GM19025 (cell line): ENCODE results near the gene GCK.

Experiments
- ATAC-seq: cut with Tn5 transposase; IDR thresholded peaks from one replicate; pipeline ENCODE4 v1.9.1; 2021; ENCODE audit warnings: mild to moderate bottlenecking, low read depth, moderate library complexity; ENCODE audit not compliant: unreplicated experiment

Gene GCK

DNA sequence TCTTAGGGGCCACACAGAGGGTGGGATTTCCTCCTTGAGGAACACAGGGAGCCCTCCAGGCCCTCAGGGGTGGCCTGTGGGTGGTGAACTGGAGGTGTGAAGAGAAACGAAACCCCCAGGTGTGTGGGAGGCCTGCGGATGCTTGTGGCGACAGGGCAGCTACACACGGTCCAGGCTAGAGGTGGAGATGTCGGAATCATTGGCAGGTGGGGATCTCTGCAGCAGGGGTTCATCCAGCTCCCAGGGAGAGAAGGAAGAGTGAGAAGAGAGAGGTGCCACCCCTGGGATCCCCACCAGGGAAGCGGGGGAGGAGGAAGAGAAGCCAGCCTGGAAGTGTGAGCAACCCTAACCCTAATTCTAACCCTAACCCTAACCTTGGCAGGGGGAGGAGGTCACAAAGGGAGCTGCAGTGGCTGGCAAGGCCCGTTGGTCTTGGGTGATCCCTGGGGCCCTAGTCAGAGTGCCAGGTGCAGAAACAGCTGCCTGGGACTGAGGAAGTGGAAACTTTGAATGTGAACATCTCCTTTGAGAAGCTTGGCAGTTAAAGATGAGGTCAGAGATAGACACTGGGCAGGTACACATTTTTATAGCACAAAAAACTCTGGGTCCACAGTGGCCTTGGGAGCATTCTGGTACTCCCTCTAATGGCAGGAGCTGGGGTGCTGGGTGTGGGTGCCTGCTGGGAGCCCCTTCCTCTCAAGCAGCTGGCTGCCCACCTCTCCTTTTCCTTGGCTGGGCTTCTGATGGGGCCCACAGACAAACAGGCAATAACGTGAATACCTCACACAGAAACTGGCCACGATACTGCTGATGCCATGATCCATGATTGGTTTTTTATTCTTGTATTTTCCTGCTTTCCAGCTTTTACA lies 91.9 kb downstream of the GCK start:
- ATAC-seq = no peak

DNA sequence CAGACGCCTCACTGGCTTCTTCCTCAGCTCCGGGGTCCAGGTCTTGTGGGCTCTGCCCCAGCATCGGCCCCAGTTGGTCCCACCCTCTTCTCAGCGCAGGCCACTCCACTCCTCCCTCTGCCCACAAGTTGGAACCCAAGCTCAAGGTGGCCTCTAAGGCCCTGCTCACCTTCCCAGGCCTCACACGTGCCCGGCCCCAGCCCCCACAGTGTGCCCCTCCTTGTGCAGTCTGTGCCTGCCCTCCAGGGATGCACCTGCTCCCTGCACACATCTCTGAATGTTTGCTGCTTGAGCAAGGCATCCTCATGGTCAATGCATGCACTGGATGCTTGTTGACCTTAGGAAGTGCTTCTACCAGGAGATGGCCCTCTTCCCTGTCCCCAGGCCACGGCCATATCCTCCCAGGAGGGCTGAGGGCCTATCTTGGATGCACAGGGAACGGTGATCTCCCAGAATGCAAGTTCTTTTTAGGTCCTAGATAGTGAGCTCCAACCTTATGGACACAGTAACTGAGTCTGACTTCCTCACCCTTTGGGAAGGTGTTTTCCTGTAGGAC lies 92.8 kb downstream of the GCK start:
- ATAC-seq = no peak

DNA sequence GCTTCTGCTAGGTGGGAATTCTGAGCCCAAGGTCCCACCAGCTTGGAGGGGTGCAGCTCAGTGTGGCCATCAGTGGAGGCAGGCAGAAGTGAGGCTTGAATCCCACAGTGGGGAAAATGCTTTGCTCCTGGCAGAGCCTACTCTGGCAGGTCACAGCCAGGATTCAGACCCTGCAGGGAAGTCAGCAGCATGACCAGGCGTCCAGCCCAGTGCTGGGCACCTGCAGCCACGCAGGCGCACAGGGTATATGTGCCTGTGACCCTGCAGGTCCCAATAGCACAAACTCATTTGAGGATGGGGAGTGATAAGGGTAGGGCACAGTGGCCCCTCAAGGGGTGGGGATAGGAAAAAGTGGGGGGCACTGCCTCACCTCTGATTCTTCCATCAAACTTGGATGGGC lies 93.5 kb downstream of the GCK start:
- ATAC-seq = no peak

DNA sequence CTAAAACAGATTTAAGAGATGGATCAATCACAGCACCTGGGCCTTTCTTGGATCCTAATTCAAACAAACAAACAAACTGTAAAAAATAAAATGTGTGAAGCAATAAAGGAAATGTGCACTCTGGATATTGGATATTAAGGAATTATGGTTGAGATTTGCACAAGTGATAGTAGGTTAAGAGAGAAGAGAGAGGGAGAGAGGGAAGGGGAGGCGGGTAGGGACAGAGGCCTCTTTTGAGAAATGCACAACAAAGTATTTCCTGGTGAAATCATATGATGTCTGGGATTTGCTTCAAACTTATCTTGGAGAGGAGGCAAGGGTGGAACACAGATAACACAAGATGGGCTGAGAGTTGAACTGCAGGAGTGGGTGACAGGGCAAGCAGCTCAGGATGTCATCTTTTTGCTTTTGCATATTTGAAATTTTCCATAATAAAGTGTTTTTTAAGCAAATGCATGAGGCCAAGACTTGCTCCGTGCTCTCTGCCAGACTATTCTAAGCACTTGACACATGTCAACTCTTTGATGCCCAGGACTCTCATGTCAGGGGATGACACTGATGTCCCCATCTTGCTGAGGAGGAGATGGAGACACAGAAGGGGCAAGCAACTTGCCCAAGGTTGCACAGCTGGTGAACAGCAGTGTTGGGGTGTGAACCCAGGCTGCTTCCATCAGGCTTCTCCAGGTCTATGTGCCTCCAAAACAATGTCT lies 94.2 kb downstream of the GCK start:
- ATAC-seq = no peak

DNA sequence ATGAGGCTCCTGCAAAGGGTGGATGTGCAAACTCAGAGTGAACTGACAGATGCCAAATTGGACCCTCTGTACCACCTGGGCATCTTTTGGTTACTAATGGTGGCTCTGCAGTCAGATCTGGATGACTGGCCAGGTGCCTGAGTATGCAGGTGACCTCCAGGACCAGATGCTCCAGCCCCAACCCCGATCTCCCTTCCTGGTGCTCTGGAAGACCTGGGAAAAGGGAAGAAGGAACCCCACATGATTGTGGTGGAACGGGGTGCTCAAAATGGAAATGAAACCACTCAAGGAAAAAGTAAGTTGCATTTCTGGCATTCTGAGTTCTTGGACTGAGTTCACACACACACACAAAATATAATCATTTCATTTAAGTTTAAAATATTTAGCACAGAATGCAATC lies 94.9 kb downstream of the GCK start:
- no peak for ATAC-seq
